ENCODE results near the gene IRAK1BP1. TPM values are rescaled to one million over a fixed set of nuclear protein-coding genes. Genes with fewer than 3 reads are reported as not detected.

Gene IRAK1BP1
- total RNA-seq, 1 experiment from 2014 or later = 0.28 TPM

Other genes with a start within 250 kb of the IRAK1BP1 start
- 9.5 and 9.9 TPM in 2 replicates for gene PHIP, start 210.7 kb downstream of the IRAK1BP1 start, total RNA-seq (2014; rRNA removed; shearing (Covaris generic))